GM12874 (cell line): ENCODE results near the gene CCL27.

Experiments
- CTCF ChIP-seq: IDR thresholded peaks from 2 replicates; pipeline ENCODE4 v1.5.1; 2011; ENCODE audit warnings: low read depth, mild to moderate bottlenecking, control low read depth, low read length, moderate library complexity; ENCODE audit not compliant: insufficient read depth

Gene CCL27

GRCh38 chr9:34675869-34676268 lies 13.4 kb upstream of the CCL27 start:
- no peak for TF ChIP-seq CTCF

- peak; percentile 81 for TF ChIP-seq CTCF
Observed at GRCh38 chr9:34675048-34675714, 12.7 kb upstream of the CCL27 start.

GRCh38 chr9:34674440-34674839 lies 12.0 kb upstream of the CCL27 start:
- no peak for TF ChIP-seq CTCF

GRCh38 chr9:34671307-34671706 lies 8.8 kb upstream of the CCL27 start:
- TF ChIP-seq CTCF: no peak

- no peak for TF ChIP-seq CTCF
Observed at GRCh38 chr9:34669809-34670562, 7.5 kb upstream of the CCL27 start.

- no peak for TF ChIP-seq CTCF
Observed at GRCh38 chr9:34665381-34666250, 3.2 kb upstream of the CCL27 start.

GRCh38 chr9:34665067-34665380 lies 2.6 kb upstream of the CCL27 start:
- no peak for TF ChIP-seq CTCF
